Measurements from ENCODE around the gene PLEKHM3.
"Not testable (repeated sequence)": the region's sequence is repeated elsewhere in the genome, so short reads cannot be mapped to it uniquely, and the experiment has no call there.

The PLEKHM3 gene

DNA sequence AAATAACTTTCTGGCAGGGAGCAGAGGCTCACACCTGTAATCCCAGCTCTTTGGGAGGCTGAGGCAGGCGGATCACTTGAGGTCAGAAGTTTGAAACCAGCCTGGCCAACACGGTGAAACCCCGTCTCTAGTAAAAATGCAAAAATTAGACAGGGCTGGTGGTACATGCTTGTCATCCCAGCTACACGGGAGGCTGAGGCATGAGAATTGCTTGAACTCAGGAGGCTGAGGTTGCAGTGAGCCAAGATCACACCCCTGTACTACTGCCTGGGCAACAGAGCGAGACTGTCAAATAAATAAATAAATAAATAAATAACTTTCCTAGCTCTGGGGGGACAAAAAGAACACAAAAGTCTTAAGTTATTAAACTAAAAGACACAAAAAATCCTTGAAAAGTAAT, 118.8 kb downstream of the PLEKHM3 start:
- not testable (repeated sequence) for H3K27ac Mint-ChIP-seq; H3K27me3 Mint-ChIP-seq; DNase-seq; H3K9me3 Mint-ChIP-seq; H3K4me1 Mint-ChIP-seq (ENCODE audit: low read depth in 2 of 2); ATAC-seq (replicated peaks); H3K4me3 Mint-ChIP-seq; H3K36me3 Mint-ChIP-seq (ENCODE audit: insufficient read depth)

DNA sequence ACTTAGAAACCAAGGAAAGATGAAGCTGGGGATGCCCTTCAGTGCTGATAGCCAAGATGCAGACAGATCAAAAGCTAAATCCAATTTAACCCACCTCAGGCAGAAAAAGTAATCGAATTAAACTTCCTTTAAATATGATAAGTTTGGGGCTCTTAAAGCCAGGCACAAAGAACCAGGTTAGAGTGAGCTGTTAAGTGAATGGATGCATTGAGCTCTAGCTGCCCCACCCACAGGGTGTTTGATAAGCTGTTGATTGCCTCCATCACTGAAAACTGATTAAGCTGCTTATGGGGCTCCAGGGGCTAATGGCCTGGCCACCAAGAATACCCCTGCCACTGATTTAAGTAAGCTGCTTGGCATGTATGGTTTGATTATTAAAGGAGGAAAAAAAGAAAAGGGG, 119.8 kb downstream of the PLEKHM3 start:
- Mint-ChIP-seq H3K4me1 (ENCODE audit: low read depth in 2 of 2) (no peaks in the 10 kb centered on the region), H3K27ac (no peak overlapping the region), H3K36me3 (ENCODE audit: insufficient read depth) (peaks cover 1% of the 10 kb centered on the region), H3K27me3 (no peaks in the 10 kb centered on the region), H3K9me3 (no peaks in the 10 kb centered on the region), H3K4me3 (no peak overlapping the region)
- ATAC-seq (replicated peaks) (no peak), DNase-seq (no peak)

GRCh38 chr2:207903236-207903635, 122.1 kb downstream of the PLEKHM3 start:
- Mint-ChIP-seq H3K27me3 (no peaks in the 10 kb centered on the region), H3K36me3 (ENCODE audit: insufficient read depth) (no peaks in the 10 kb centered on the region), H3K9me3 (no peaks in the 10 kb centered on the region), H3K4me3 (no peak overlapping the region), H3K4me1 (ENCODE audit: low read depth in 2 of 2) (no peaks in the 10 kb centered on the region), H3K27ac (no peak overlapping the region)
- no peak for ATAC-seq (replicated peaks)
- DNase-seq, result no peak

DNA sequence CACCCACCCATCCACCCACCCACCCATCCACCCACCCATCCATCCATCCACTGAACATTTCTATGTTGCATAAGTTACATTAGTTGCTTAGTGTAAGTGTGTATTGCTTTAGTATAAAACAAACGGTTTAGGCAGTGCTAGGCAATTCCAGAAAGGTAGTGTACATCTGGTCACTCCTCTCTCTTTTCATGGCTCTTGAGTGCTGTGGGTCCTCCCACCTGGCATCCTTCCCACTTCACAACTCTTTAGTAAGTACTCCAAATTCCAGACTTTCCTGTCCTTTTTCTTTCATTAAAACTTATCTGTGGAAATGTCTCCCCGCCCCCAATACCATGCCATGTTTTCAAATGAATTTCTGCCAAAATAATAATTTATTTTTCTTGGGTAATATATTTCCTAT, 122.5 kb downstream of the PLEKHM3 start:
- H3K4me1 Mint-ChIP-seq (ENCODE audit: low read depth in 2 of 2), result no peaks in the 10 kb centered on the region
- no peak overlapping the region for H3K27ac Mint-ChIP-seq
- H3K36me3 Mint-ChIP-seq (ENCODE audit: insufficient read depth), result no peaks in the 10 kb centered on the region
- H3K4me3 Mint-ChIP-seq, result no peak overlapping the region
- ATAC-seq (replicated peaks) (no peak), DNase-seq (no peak)
- no peaks in the 10 kb centered on the region for H3K27me3 Mint-ChIP-seq
- H3K9me3 Mint-ChIP-seq, result no peaks in the 10 kb centered on the region

GRCh38 chr2:207901829-207902228, 123.5 kb downstream of the PLEKHM3 start:
- no peak for ATAC-seq (replicated peaks)
- Mint-ChIP-seq H3K4me1 (ENCODE audit: low read depth in 2 of 2) (no peaks in the 10 kb centered on the region), H3K27ac (no peak overlapping the region), H3K9me3 (no peaks in the 10 kb centered on the region), H3K36me3 (ENCODE audit: insufficient read depth) (no peaks in the 10 kb centered on the region), H3K27me3 (no peaks in the 10 kb centered on the region), H3K4me3 (no peak overlapping the region)
- DNase-seq, result no peak

- H3K4me3 Mint-ChIP-seq, result no peak overlapping the region
- H3K9me3 Mint-ChIP-seq, result no peaks in the 10 kb centered on the region
- H3K36me3 Mint-ChIP-seq (ENCODE audit: insufficient read depth), result no peaks in the 10 kb centered on the region
- ATAC-seq (replicated peaks) (no peak), DNase-seq (no peak)
- no peaks in the 10 kb centered on the region for H3K4me1 Mint-ChIP-seq (ENCODE audit: low read depth in 2 of 2)
- no peaks in the 10 kb centered on the region for H3K27me3 Mint-ChIP-seq
- no peak overlapping the region for H3K27ac Mint-ChIP-seq
Measured at GRCh38 chr2:207901401-207901800, 123.9 kb downstream of the PLEKHM3 start.

- Mint-ChIP-seq H3K27me3 (no peaks in the 10 kb centered on the region), H3K36me3 (ENCODE audit: insufficient read depth) (no peaks in the 10 kb centered on the region), H3K4me3 (no peak overlapping the region), H3K27ac (no peak overlapping the region), H3K4me1 (ENCODE audit: low read depth in 2 of 2) (no peaks in the 10 kb centered on the region), H3K9me3 (no peaks in the 10 kb centered on the region)
- ATAC-seq (replicated peaks) (no peak), DNase-seq (no peak)
Measured at GRCh38 chr2:207898354-207898695, 127.0 kb downstream of the PLEKHM3 start.

GRCh38 chr2:207897541-207898353, 127.6 kb downstream of the PLEKHM3 start:
- H3K9me3 Mint-ChIP-seq, result no peaks in the 10 kb centered on the region
- no peaks in the 10 kb centered on the region for H3K27me3 Mint-ChIP-seq
- no peak overlapping the region for H3K27ac Mint-ChIP-seq
- H3K4me1 Mint-ChIP-seq (ENCODE audit: low read depth in 2 of 2), result peaks cover 0 to 1% of the 10 kb centered on the region in 2 donors
- no peak for DNase-seq
- H3K4me3 Mint-ChIP-seq, result no peak overlapping the region
- no peak for ATAC-seq (replicated peaks)
- H3K36me3 Mint-ChIP-seq (ENCODE audit: insufficient read depth), result no peaks in the 10 kb centered on the region

DNA sequence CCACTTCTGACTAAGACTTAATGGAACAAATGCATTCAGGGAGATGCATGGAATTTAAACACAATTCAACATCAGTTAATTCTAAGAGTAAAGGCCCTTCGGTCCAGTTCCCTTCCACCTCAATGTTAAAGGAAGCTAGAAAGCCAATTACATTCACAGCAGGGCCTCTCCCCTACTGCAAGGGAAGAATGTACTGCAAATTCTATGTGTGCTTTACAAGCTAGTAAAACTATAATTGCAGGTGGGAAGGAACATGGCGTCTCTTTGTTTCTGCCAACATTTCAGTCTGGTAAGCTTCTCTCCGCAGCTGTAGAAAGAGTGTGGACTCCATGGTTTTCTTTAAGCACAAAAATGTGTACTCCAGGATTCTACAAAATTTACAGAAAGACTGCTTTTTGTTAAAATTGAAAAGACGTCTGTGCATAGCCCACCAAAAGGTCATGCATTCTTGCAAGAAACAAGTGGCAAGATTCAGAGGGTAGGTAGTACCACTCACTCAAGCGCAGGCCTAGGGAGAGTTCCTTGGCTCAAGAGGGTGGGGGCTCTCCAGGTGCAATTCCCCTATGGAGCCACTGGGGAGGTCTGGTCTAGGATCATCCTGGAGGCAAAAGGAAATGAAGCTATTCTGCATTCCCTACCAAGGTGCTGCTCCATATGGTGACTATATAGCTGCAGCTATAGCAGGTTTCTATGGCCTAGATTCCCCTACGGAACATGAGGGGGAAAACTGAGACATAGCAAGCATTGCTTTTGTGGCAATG, 128.6 kb downstream of the PLEKHM3 start:
- Mint-ChIP-seq H3K36me3 (ENCODE audit: insufficient read depth) (no peaks in the 10 kb centered on the region), H3K27me3 (no peaks in the 10 kb centered on the region), H3K9me3 (no peaks in the 10 kb centered on the region), H3K27ac (no peak overlapping the region), H3K4me3 (no peak overlapping the region), H3K4me1 (ENCODE audit: low read depth in 2 of 2) (peaks cover 0 to 2% of the 10 kb centered on the region in 2 donors)
- DNase-seq (no peak), ATAC-seq (replicated peaks) (no peak)

GRCh38 chr2:207895274-207895860, 130.0 kb downstream of the PLEKHM3 start:
- no peaks in the 10 kb centered on the region for H3K36me3 Mint-ChIP-seq (ENCODE audit: insufficient read depth)
- ATAC-seq (replicated peaks) (no peak), DNase-seq (no peak)
- H3K27ac Mint-ChIP-seq, result no peak overlapping the region
- H3K27me3 Mint-ChIP-seq, result no peaks in the 10 kb centered on the region
- peaks cover 0 to 2% of the 10 kb centered on the region in 2 donors for H3K4me1 Mint-ChIP-seq (ENCODE audit: low read depth in 2 of 2)
- no peak overlapping the region for H3K4me3 Mint-ChIP-seq
- H3K9me3 Mint-ChIP-seq, result no peaks in the 10 kb centered on the region

DNA sequence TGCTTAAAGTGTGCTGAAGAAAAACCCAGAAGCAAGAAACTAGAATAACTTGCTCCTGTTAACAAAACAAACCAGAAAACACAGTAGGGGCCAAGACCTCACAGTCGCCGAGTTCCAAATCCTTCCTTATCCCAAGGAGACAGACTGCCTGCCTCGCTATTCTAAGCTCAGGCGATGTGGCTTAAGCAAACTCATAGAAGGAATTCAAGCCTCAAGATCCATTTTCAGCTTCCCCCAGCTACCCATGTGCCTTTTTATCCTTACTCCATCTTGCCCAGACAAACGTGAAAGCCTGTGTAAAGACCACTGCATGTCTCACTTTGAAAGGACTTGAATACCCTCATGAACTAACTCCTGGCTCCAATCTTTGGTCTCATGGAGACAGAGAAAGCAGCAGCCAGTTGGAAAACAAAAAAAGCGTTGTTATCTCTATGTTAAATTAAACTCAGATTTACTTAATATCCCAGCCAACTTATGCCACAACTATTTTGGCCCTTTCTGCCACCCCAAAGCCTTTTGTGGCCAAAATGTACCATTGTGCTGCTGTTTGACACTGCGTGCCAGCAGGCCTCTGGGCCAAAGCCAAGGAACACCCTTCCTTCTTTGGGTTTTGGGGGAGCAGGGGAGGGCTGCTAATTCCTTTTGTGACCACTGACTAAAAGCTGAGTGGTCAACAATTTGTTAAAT, 132.5 kb downstream of the PLEKHM3 start:
- Mint-ChIP-seq H3K27me3 (no peaks in the 10 kb centered on the region), H3K4me1 (ENCODE audit: low read depth in 2 of 2) (peaks cover 0 to 2% of the 10 kb centered on the region in 2 donors), H3K27ac (no peak overlapping the region), H3K4me3 (no peak overlapping the region), H3K9me3 (no peaks in the 10 kb centered on the region), H3K36me3 (ENCODE audit: insufficient read depth) (no peaks in the 10 kb centered on the region)
- ATAC-seq (replicated peaks) (no peak), DNase-seq (no peak)

DNA sequence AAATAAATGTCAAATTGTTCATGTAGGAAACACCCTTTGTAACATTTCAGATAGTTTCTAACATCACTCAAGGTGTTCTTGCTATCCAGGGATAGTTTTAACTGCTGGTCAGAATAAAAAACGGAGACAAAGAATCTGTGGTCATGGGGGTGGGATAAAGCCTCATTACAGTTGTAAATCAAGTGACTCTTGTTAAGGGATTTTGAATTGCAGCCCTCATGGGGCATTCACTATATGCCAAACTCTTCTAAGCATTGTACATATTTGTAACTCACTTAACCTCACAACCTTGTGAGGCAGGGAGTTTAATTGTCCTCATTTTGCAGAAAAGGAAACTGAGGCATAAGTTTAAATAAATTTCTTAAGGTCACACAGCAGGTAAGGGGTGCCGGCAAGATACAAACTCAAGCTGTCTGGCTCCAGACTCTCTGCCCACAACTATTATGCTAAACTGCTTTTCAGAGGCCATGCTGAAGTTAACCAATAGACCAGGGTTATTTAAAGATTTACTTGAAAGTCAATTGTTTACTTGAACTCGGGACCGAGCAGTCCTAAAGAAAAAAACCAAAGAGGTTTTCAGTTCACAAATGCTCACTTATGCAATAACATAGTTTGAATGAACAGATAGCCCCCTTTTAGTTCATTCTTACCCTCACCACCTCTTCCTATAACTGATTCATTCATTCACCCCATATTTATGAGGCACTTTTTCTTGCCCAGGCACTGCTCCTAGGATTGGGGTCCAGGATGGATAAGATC, 134.1 kb downstream of the PLEKHM3 start:
- Mint-ChIP-seq H3K4me3 (no peak overlapping the region), H3K9me3 (no peaks in the 10 kb centered on the region), H3K4me1 (ENCODE audit: low read depth in 2 of 2) (peaks cover 0 to 2% of the 10 kb centered on the region in 2 donors), H3K36me3 (ENCODE audit: insufficient read depth) (no peaks in the 10 kb centered on the region), H3K27me3 (no peaks in the 10 kb centered on the region), H3K27ac (no peak overlapping the region)
- DNase-seq, result no peak
- ATAC-seq (replicated peaks), result no peak

- H3K4me1 Mint-ChIP-seq (ENCODE audit: low read depth in 2 of 2), result peaks cover 0 to 2% of the 10 kb centered on the region in 2 donors
- no peaks in the 10 kb centered on the region for H3K36me3 Mint-ChIP-seq (ENCODE audit: insufficient read depth)
- no peaks in the 10 kb centered on the region for H3K27me3 Mint-ChIP-seq
Measured at GRCh38 chr2:207887500-207887899, 137.8 kb downstream of the PLEKHM3 start.

More at GRCh38 chr2:207887500-207887899, 137.8 kb downstream of the PLEKHM3 start:
- no peak overlapping the region for H3K4me3 Mint-ChIP-seq
- H3K27ac Mint-ChIP-seq, result peak overlapping the region in 1 of 2 donors; percentile 17
- H3K9me3 Mint-ChIP-seq, result no peaks in the 10 kb centered on the region
- DNase-seq, result no peak
- ATAC-seq (replicated peaks), result no peak
